ENCODE results near the gene QRICH2. TPM values are rescaled to one million over a fixed set of nuclear protein-coding genes. Genes with fewer than 3 reads are reported as not detected.

QRICH2 gene
- total and polyA plus RNA-seq, 10 of the 15 experiments (the other 5 are each of a cell fraction or from before 2014, with no cell fraction given) = 0.04 to 0.72 (median 0.25) TPM

- TF ChIP-seq SREBF2 (IDR thresholded peaks at IDR 0.05; ENCODE audit: low read length) (no peak), GATAD2B (conservative IDR thresholded peaks at IDR 0.05; ENCODE audit: low read depth) (peak; percentile 20; the same call in 1 of the 2 replicates), CREM (IDR thresholded peaks at IDR 0.05; ENCODE audit: low read depth) (0 out of 2 replicates have a peak, but pooled peaks have one; percentile 12), TCF3 (IDR thresholded peaks at IDR 0.05; ENCODE audit: borderline replicate concordance, insufficient read depth, low read depth, low read length) (peak; percentile 28; the same call in 1 of the 2 replicates), POLR2AphosphoS5 (IDR thresholded peaks at IDR 0.05; ENCODE audit: low read length) (peak; percentile 92), IRF3 (IDR thresholded peaks at IDR 0.05) (no peak), NKRF (conservative IDR thresholded peaks at IDR 0.05) (no peak)
Observed at GRCh38 chr17:76270770-76271668, 37.1 kb downstream of the QRICH2 start (continued).
